HepG2 (cell line): ENCODE measurements around the gene PRSS21. TPM values are rescaled to one million over a fixed set of nuclear protein-coding genes. Genes with fewer than 3 reads are reported as not detected.

Source experiments
- ATAC-seq: fragments of 200-7000 bp; cut with Tn5 transposase; 3 replicates; pipeline ENCODE4 v1.9.1; 2020; ENCODE audit warnings: mild to moderate bottlenecking, moderate library complexity
- BruUV-seq: library from RNA; stranded (reverse); fragments of 400-500 nt; replicated peaks from 2 replicates; lab custom pipeline; 2021; lab: Mats Ljungman, UMichigan
- CTCF ChIA-PET: fragments of 300-600 bp; formaldehyde crosslinking; extraction: SDS; loops from one replicate; lab custom pipeline; 2021; ENCODE audit warnings: low total read pairs, inconsistent platforms, low intra/inter-chr PET ratio; lab: Yijun Ruan, JAX
- POLR2A ChIA-PET: fragments of 350-600 bp; sonication (Branson Sonifier 250); formaldehyde crosslinking; loops from one replicate; lab custom pipeline; 2020; ENCODE audit warnings: antibody characterized with exemption, inconsistent platforms; lab: Yijun Ruan, JAX
- DNase-seq: peaks from one replicate; pipeline ENCODE4 v3.0.0-alpha.2; 2015; ENCODE audit warnings: low spot score
- FAIRE-seq: peaks from 3 replicates; lab custom pipeline; 2011; peaks lifted over from hg19 to GRCh38; lab: Jason Lieb, UNC
- H2AFZ ChIP-seq: one replicate; pipeline ENCODE4 v1.6.1; 2011; ENCODE audit warnings: low read length, inconsistent platforms
- H3K27ac ChIP-seq: fragments of 300-600 bp; 3 replicates; pipeline ENCODE4 v1.8.0; 2011; ENCODE audit warnings: mixed run types, mild to moderate bottlenecking, mixed read lengths, low read length, inconsistent platforms; ENCODE audit not compliant: insufficient read depth; ENCODE audit errors: extremely low read length
- H3K27me3 ChIP-seq, 2 experiments: fragments of 200-600 bp in 1 of 2; 2 replicates in 1 of 2; 3 replicates in 1 of 2; pipeline versions ENCODE4 v1.6.0 to v1.8.0; 2011; ENCODE audit warnings: low read length in 2 of 2, mild to moderate bottlenecking in 2 of 2, moderate library complexity in 2 of 2, inconsistent platforms in 1 of 2; ENCODE audit not compliant: insufficient read depth in 2 of 2, control insufficient read depth in 1 of 2
- H3K36me3 ChIP-seq, 2 experiments: fragments of 200-600 bp in 1 of 2; replicated peaks in 1 of 2; 2 replicates in 1 of 2; 3 replicates in 1 of 2; pipeline versions ENCODE4 v1.5.1 to v1.8.0; 2011; ENCODE audit warnings: low read length in 2 of 2, inconsistent platforms in 1 of 2; ENCODE audit not compliant: insufficient read depth in 2 of 2, control insufficient read depth in 1 of 2
- H3K4me1 ChIP-seq: 2 replicates; pipeline ENCODE4 v1.5.1; 2012; ENCODE audit warnings: low read length, inconsistent platforms; ENCODE audit not compliant: insufficient read depth
- H3K4me2 ChIP-seq: 2 replicates; pipeline ENCODE4 v1.6.0; 2011; ENCODE audit warnings: low read depth, low read length, inconsistent platforms
- H3K4me3 ChIP-seq, 3 experiments: fragments of 200-600 bp in 1 of 3; sonication (generic), shearing (Covaris generic) in 1 of 3; replicated peaks in 1 of 3; 2 replicates each; pipeline ENCODE4 v1.5.1; 2011 to 2016; ENCODE audit warnings: low read length in 3 of 3, inconsistent platforms in 2 of 3, low read depth in 2 of 3, mild to moderate bottlenecking in 2 of 3, control low read depth in 1 of 3, mixed read lengths in 1 of 3; ENCODE audit not compliant: insufficient read depth in 1 of 3
- H3K79me2 ChIP-seq: one replicate; pipeline ENCODE4 v1.6.1; 2011; ENCODE audit warnings: low read length, inconsistent platforms; ENCODE audit not compliant: insufficient read depth
- H3K9ac ChIP-seq: 2 replicates; pipeline ENCODE4 v1.6.0; 2011; ENCODE audit warnings: mild to moderate bottlenecking, low read depth, low read length, inconsistent platforms; ENCODE audit not compliant: insufficient read depth
- H3K9me3 ChIP-seq: 2 replicates; pipeline ENCODE4 v1.5.1; 2012; ENCODE audit warnings: mild to moderate bottlenecking, low read length
- H4K20me1 ChIP-seq: 2 replicates; pipeline ENCODE4 v1.6.0; 2011; ENCODE audit warnings: inconsistent platforms, mild to moderate bottlenecking, low read length, moderate library complexity; ENCODE audit not compliant: insufficient read depth
- CEBPB ChIP-seq: IDR thresholded peaks from 2 replicates; pipeline ENCODE4 v1.6.1; 2011; ENCODE audit warnings: low read depth, low read length, improper control_type of control experiment, borderline replicate concordance
- EED ChIP-seq: sonication (generic); formaldehyde crosslinking; IDR thresholded peaks from 2 replicates; pipeline ENCODE4 v1.5.0; 2020; ENCODE audit warnings: mild to moderate bottlenecking, missing genetic modification reagents
- ISX ChIP-seq: sonication (generic); formaldehyde crosslinking; conservative IDR thresholded peaks from 2 replicates; pipeline ENCODE4 v1.5.0; 2020; ENCODE audit warnings: missing genetic modification reagents
- NAIF1 ChIP-seq: sonication (generic); formaldehyde crosslinking; IDR thresholded peaks from 2 replicates; pipeline ENCODE4 v1.5.0; 2020; ENCODE audit warnings: mild to moderate bottlenecking, missing genetic modification reagents, borderline replicate concordance
- NR2F1 ChIP-seq, 2 experiments: fragments of 450-650 bp in 1 of 2; formaldehyde crosslinking in 1 of 2; IDR thresholded peaks; 2 replicates each; pipeline versions ENCODE4 v1.5.0 to v1.6.1; 2016 to 2020; ENCODE audit warnings: mild to moderate bottlenecking in 1 of 2, missing compliant biosample characterization in 1 of 2, missing genetic modification reagents in 1 of 2, moderate library complexity in 1 of 2
- NR2F2 ChIP-seq: IDR thresholded peaks from 2 replicates; pipeline ENCODE4 v1.6.1; 2012; ENCODE audit warnings: low read depth, inconsistent platforms, borderline replicate concordance
- TCF7 ChIP-seq: sonication (generic); IDR thresholded peaks from 2 replicates; pipeline ENCODE4 v1.6.1; 2016; ENCODE audit warnings: antibody characterized with exemption, low read depth
- THAP11 ChIP-seq: IDR thresholded peaks from 2 replicates; pipeline ENCODE4 v1.6.1; 2016; ENCODE audit warnings: missing biosample characterization, missing genetic modification reagents
- THRA ChIP-seq: sonication (generic); formaldehyde crosslinking; IDR thresholded peaks from 2 replicates; pipeline ENCODE4 v1.4.0; 2020; ENCODE audit warnings: missing genetic modification reagents, borderline replicate concordance
- U2AF1 ChIP-seq: fragments of 200-400 bp; formaldehyde crosslinking; optimal IDR thresholded peaks from 2 replicates; pipeline ENCODE3; 2017; ENCODE audit warnings: mild to moderate bottlenecking, low read depth, low read length
- ZNF441 ChIP-seq: sonication (generic); formaldehyde crosslinking; IDR thresholded peaks from 2 replicates; pipeline ENCODE4 v1.7.0; 2021; ENCODE audit warnings: missing genetic modification reagents, borderline replicate concordance
- ZNF614 ChIP-seq: IDR thresholded peaks from 2 replicates; pipeline ENCODE4 v1.6.1; 2018; ENCODE audit warnings: missing biosample characterization, missing genetic modification reagents, inconsistent platforms, borderline replicate concordance
- ZNF746 ChIP-seq: sonication (generic); formaldehyde crosslinking; IDR thresholded peaks from 2 replicates; pipeline ENCODE4 v1.8.0; 2022; ENCODE audit warnings: mild to moderate bottlenecking, missing genetic modification reagents
- ZNF839 ChIP-seq: sonication (generic); formaldehyde crosslinking; IDR thresholded peaks from 2 replicates; pipeline ENCODE4 v1.4.0; 2020; ENCODE audit warnings: missing genetic modification reagents, mild to moderate bottlenecking, borderline replicate concordance
- whole genome bisulfite sequencing: methylation state at CpG from one replicate; pipeline ENCODE4 v1.1.6; 2017; ENCODE audit warnings: low lambda C conversion rate; 5-methylcytosine and 5-hydroxymethylcytosine counted together
- in situ Hi-C: cut with HindIII; loops from 2 replicates; pipeline ENCODE4 v1.10.0; 2017; ENCODE audit warnings: low pct_unique_long_range_greater_than_20kb; ENCODE audit not compliant: extremely low pct_ligation_motif_present
- intact Hi-C: fragments of 100-400 bp; cut with micrococcal nuclease; formaldehyde crosslinking; loops from one replicate; pipeline ENCODE4 v1.10.0; 2022; ENCODE audit not compliant: unreplicated experiment
- polyA plus RNA-seq, 8 experiments: library from polyadenylated mRNA; depleted of rRNA in 3 of 8; stranded (reverse) in 7 of 8; unstranded in 1 of 8; fragments of >200 nt; fragmentation: Illumina TruSeq in 4 of 8; extraction: Trizol in 4 of 8; gene quantifications; 2 replicates each; pipeline versions ENCODE4 v1.2.1 to v1.2.3, GENCODE V29; 2011 to 2016; ENCODE audit warnings: low read depth in 4 of 8, missing spikeins in 1 of 8, mixed read lengths in 1 of 8; ENCODE audit not compliant: insufficient read depth in 1 of 8
- total RNA-seq, 5 experiments: library from RNA; depleted of rRNA; stranded (reverse); fragments of >200 nt; fragmentation: Illumina TruSeq; extraction: Trizol; gene quantifications; 2 replicates each; pipeline ENCODE4 v1.2.3, GENCODE V29; 2016; ENCODE audit warnings: low read depth in 1 of 5
- TF ChIP-seq, protein P1 (sequence below), 2 experiments: sonication (generic) in 1 of 2; formaldehyde crosslinking in 1 of 2; IDR thresholded peaks; 2 replicates each; pipeline versions ENCODE4 v1.4.0 to v1.6.1; 2018 to 2020; ENCODE audit warnings: missing genetic modification reagents in 2 of 2, borderline replicate concordance in 1 of 2, low read depth in 1 of 2, mild to moderate bottlenecking in 1 of 2, missing biosample characterization in 1 of 2
- TF ChIP-seq, protein P2 (sequence below): sonication (generic); formaldehyde crosslinking; IDR thresholded peaks from 2 replicates; pipeline ENCODE4 v1.8.1; 2023; ENCODE audit warnings: mild to moderate bottlenecking, missing genetic modification reagents

Gene PRSS21
- total and polyA plus RNA-seq, 2 of the 13 experiments (the other 11 are each of a cell fraction or from before 2014, with no cell fraction given), result not detected

DNA sequence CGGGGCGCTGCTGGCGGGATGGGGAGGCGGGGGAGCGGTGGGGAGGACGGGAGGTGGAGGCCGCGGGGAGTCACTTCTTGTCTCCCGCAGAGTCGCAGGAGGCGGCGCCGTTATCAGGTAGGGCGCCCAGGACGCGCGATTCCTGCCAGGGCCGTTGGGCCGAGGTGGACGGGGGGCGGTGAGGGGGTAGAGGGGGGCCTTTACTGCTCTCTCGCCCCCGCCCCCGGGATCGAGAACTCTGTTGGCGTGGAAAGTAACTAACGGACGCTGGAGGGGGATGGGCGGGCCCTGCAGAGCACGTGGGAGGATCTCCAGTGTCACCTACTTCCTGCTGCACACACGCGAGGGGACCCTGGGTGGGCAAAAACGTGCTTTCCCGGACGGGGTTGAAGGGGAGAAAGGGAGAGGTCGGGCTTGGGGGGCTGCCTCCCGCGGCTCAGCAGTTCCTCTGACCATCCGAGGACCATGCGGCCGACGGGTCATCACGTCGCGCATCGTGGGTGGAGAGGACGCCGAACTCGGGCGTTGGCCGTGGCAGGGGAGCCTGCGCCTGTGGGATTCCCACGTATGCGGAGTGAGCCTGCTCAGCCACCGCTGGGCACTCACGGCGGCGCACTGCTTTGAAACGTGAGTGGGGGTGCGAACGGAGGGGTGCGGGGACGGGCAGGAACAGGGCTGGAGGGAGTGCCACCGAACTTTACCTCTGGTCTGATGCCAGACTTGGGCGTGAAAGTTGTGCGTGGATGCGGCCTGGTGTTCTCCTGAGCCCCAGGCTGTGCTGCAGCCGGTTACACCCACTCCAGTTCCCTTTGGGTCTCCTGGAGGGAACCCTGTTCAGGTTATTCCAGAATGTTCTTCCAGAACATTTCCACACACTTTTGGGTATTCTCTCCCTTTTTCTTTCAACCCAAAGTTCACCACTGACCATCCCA, 569 bp downstream of the PRSS21 start:
- 76% methylated on average over 66 of the region's 68 CpGs for WGBS
- BruUV-seq, result no TSS peak
- H3K9ac ChIP-seq, result no peak overlapping the region
- peaks cover 6 to 53% of the 10 kb centered on the region in 2 experiments for H3K27me3 ChIP-seq
- H3K4me1 ChIP-seq, result peaks cover 26% of the 10 kb centered on the region
- no peak overlapping the region for H3K4me2 ChIP-seq
- DNase-seq, result no peak
- CTCF ChIA-PET, result interaction anchor here (0.6 kb wide), 1 partner anchor 9 kb away, joined by 3 read pairs; no protein-coding TSS in a partner anchor
- in situ Hi-C loops, result no loop called here
- H3K36me3 ChIP-seq, result no peaks in the 10 kb centered on the region
- H4K20me1 ChIP-seq, result no peaks in the 10 kb centered on the region
- no peaks in the 10 kb centered on the region for H3K9me3 ChIP-seq
- POLR2A ChIA-PET, result no interaction called here
- no peak overlapping the region for H2AFZ ChIP-seq
- H3K27ac ChIP-seq, result no peak overlapping the region
- TF ChIP-seq ZNF746 (CRISPR knock-in tag), result no peak
- TF ChIP-seq TCF7, result no peak
- TF ChIP-seq NR2F1 (CRISPR knock-in tag; IDR thresholded peaks at IDR 0.05), result no peak
- TF ChIP-seq EED, result no peak
- no peak for TF ChIP-seq THAP11
- no peak for TF ChIP-seq THRA (CRISPR knock-in tag)
- TF ChIP-seq CEBPB, result no peak
- TF ChIP-seq, protein P1, sequence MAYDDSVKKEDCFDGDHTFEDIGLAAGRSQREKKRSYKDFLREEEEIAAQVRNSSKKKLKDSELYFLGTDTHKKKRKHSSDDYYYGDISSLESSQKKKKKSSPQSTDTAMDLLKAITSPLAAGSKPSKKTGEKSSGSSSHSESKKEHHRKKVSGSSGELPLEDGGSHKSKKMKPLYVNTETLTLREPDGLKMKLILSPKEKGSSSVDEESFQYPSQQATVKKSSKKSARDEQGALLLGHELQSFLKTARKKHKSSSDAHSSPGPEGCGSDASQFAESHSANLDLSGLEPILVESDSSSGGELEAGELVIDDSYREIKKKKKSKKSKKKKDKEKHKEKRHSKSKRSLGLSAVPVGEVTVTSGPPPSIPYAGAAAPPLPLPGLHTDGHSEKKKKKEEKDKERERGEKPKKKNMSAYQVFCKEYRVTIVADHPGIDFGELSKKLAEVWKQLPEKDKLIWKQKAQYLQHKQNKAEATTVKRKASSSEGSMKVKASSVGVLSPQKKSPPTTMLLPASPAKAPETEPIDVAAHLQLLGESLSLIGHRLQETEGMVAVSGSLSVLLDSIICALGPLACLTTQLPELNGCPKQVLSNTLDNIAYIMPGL (CRISPR knock-in tag; IDR thresholded peaks at IDR 0.05; ENCODE audit: borderline replicate concordance in 1 of 2, low read depth in 1 of 2), result no peak
- TF ChIP-seq, protein P2, sequence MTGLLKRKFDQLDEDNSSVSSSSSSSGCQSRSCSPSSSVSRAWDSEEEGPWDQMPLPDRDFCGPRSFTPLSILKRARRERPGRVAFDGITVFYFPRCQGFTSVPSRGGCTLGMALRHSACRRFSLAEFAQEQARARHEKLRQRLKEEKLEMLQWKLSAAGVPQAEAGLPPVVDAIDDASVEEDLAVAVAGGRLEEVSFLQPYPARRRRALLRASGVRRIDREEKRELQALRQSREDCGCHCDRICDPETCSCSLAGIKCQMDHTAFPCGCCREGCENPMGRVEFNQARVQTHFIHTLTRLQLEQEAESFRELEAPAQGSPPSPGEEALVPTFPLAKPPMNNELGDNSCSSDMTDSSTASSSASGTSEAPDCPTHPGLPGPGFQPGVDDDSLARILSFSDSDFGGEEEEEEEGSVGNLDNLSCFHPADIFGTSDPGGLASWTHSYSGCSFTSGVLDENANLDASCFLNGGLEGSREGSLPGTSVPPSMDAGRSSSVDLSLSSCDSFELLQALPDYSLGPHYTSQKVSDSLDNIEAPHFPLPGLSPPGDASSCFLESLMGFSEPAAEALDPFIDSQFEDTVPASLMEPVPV (CRISPR knock-in tag), result no peak
- no peak for TF ChIP-seq ZNF614 (CRISPR knock-in tag)
- no peak for TF ChIP-seq U2AF1
- no peak for TF ChIP-seq NAIF1 (CRISPR knock-in tag)
- no peak for TF ChIP-seq NR2F2
- TF ChIP-seq ZNF441, result no peak
- no peak for TF ChIP-seq ZNF839
- TF ChIP-seq ISX (CRISPR knock-in tag), result no peak
- TF ChIP-seq, all 625 proteins: peak for 0
- FAIRE-seq (no peak), ATAC-seq (no peak)
- Histone ChIP-seq H3K79me2 (no peaks in the 10 kb centered on the region), H3K4me3 (no peak overlapping the region)
- intact Hi-C loops, result no loop called here
